Naive B cell (primary cell): Measurements from ENCODE around the gene GUCY2D. TPM values are rescaled to one million over a fixed set of nuclear protein-coding genes. Genes with fewer than 3 reads are reported as not detected.
"Not testable (repeated sequence)": the region's sequence is repeated elsewhere in the genome, so short reads cannot be mapped to it uniquely, and the experiment has no call there.

Source experiments
- ATAC-seq, 2 donors: fragments of 150-1000 bp; cut with Tn5 transposase; 2 replicates each; pipeline ENCODE4 v1.10.0; 2021; ENCODE audit warnings: low read depth in 2 of 2, mild to moderate bottlenecking in 2 of 2, moderate library complexity in 2 of 2
- DNase-seq: peaks from one replicate; pipeline ENCODE4 v3.0.0; 2022
- H3K27ac Mint-ChIP-seq, 6 donors: one replicate each; pipeline ENCODE4 v1.8.0; 2020 to 2022; ENCODE audit warnings: mild to moderate bottlenecking in 6 of 6, mixed read lengths in 6 of 6, moderate library complexity in 5 of 6, inconsistent platforms in 2 of 6
- H3K27me3 Mint-ChIP-seq, 3 donors: one replicate each; pipeline ENCODE4 v1.8.0; 2021 to 2022; ENCODE audit warnings: mixed read lengths in 3 of 3, mild to moderate bottlenecking in 1 of 3
- H3K36me3 Mint-ChIP-seq, 2 donors: one replicate each; pipeline ENCODE4 v1.8.0; 2020 to 2022; ENCODE audit warnings: mixed read lengths in 2 of 2, inconsistent platforms in 1 of 2, mild to moderate bottlenecking in 1 of 2
- H3K4me1 Mint-ChIP-seq, 3 donors: one replicate each; pipeline ENCODE4 v1.8.0; 2020 to 2022; ENCODE audit warnings: mixed read lengths in 3 of 3, inconsistent platforms in 1 of 3, mild to moderate bottlenecking in 1 of 3, moderate library complexity in 1 of 3
- H3K4me3 Mint-ChIP-seq, 8 donors: one replicate each; pipeline ENCODE4 v1.8.0; 2020 to 2022; ENCODE audit warnings: mild to moderate bottlenecking in 8 of 8, mixed read lengths in 8 of 8, moderate library complexity in 8 of 8, inconsistent platforms in 2 of 8
- H3K9me3 Mint-ChIP-seq, 7 donors: one replicate each; pipeline ENCODE4 v1.8.0; 2020 to 2022; ENCODE audit warnings: mixed read lengths in 7 of 7, mild to moderate bottlenecking in 5 of 7, inconsistent platforms in 2 of 7, moderate library complexity in 1 of 7
- polyA plus RNA-seq, 6 donors: library from polyadenylated mRNA; unstranded; fragments of 300-500 nt; fragmentation: Illumina TruSeq; gene quantifications; one replicate each; pipeline ENCODE4 v1.2.3, GENCODE V29; 2021; ENCODE audit warnings: low read depth in 6 of 6

The GUCY2D gene
- polyA plus RNA-seq, 6 donors from 2014 or later = not detected

- DNase-seq (peak; percentile 66), ATAC-seq (peak; percentile 34 to 43)
- Mint-ChIP-seq H3K9me3 (no peaks in the 10 kb centered on the region), H3K27ac (peak overlapping the region in 3 of 6 donors; percentile 79 to 85 (median 84)), H3K27me3 (peaks cover 30 to 47% (median 44%) of the 10 kb centered on the region in 3 donors), H3K4me1 (peaks cover 17 to 29% (median 23%) of the 10 kb centered on the region in 3 donors), H3K36me3 (no peaks in the 10 kb centered on the region), H3K4me3 (peak overlapping the region in 1 of 8 donors; percentile 25)
These were observed 57.9 kb downstream of the GUCY2D start for GRCh38 chr17:8060274-8060673.

GRCh38 chr17:8061851-8062250 lies 59.4 kb downstream of the GUCY2D start:
- not testable (repeated sequence) for ATAC-seq, H3K9me3 Mint-ChIP-seq, H3K4me3 Mint-ChIP-seq, H3K36me3 Mint-ChIP-seq, DNase-seq
- Mint-ChIP-seq H3K27me3 (peaks cover 44 to 63% (median 53%) of the 10 kb centered on the region in 3 donors), H3K4me1 (peaks cover 7 to 13% (median 9%) of the 10 kb centered on the region in 3 donors), H3K27ac (peak overlapping the region in 2 of 6 donors; percentile 39 to 86)

GRCh38 chr17:8062435-8062806 lies 60.0 kb downstream of the GUCY2D start:
- H3K27ac Mint-ChIP-seq = no peak overlapping the region
- ATAC-seq = no peak
- H3K27me3 Mint-ChIP-seq = peaks cover 45 to 63% (median 53%) of the 10 kb centered on the region in 3 donors
- H3K4me1 Mint-ChIP-seq = peaks cover 3 to 7% (median 4%) of the 10 kb centered on the region in 3 donors
- no peaks in the 10 kb centered on the region for H3K36me3 Mint-ChIP-seq
- no peaks in the 10 kb centered on the region for H3K9me3 Mint-ChIP-seq
- no peak for DNase-seq
- H3K4me3 Mint-ChIP-seq = no peak overlapping the region

- no peak overlapping the region for H3K27ac Mint-ChIP-seq
- H3K9me3 Mint-ChIP-seq = no peaks in the 10 kb centered on the region
- DNase-seq = no peak
These were observed 60.5 kb downstream of the GUCY2D start for GRCh38 chr17:8062807-8063483.

GRCh38 chr17:8063761-8064534 lies 61.5 kb downstream of the GUCY2D start:
- Mint-ChIP-seq H3K27ac (no peak overlapping the region), H3K36me3 (no peaks in the 10 kb centered on the region), H3K4me1 (peaks cover 0 to 2% (median 2%) of the 10 kb centered on the region in 3 donors), H3K9me3 (no peaks in the 10 kb centered on the region), H3K27me3 (peaks cover 48 to 63% (median 54%) of the 10 kb centered on the region in 3 donors), H3K4me3 (no peak overlapping the region)
- no peak for ATAC-seq
- DNase-seq = no peak

More at GRCh38 chr17:8062807-8063483, 60.5 kb downstream of the GUCY2D start:
- Mint-ChIP-seq H3K36me3 (no peaks in the 10 kb centered on the region), H3K4me3 (no peak overlapping the region), H3K27me3 (peaks cover 48 to 63% (median 50%) of the 10 kb centered on the region in 3 donors), H3K4me1 (peaks cover 0 to 3% (median 0%) of the 10 kb centered on the region in 3 donors)
- no peak for ATAC-seq

- H3K27ac Mint-ChIP-seq = peak overlapping the region in 1 of 6 donors; percentile 7
- H3K27me3 Mint-ChIP-seq = peaks cover 48 to 64% (median 54%) of the 10 kb centered on the region in 3 donors
These were observed 62.2 kb downstream of the GUCY2D start for GRCh38 chr17:8064561-8065019.

GRCh38 chr17:8066841-8067775 lies 64.7 kb downstream of the GUCY2D start:
- H3K9me3 Mint-ChIP-seq = no peaks in the 10 kb centered on the region
- no peak overlapping the region for H3K4me3 Mint-ChIP-seq
- no peak overlapping the region for H3K27ac Mint-ChIP-seq
- H3K27me3 Mint-ChIP-seq = peaks cover 41 to 72% (median 66%) of the 10 kb centered on the region in 3 donors
- H3K36me3 Mint-ChIP-seq = no peaks in the 10 kb centered on the region
- ATAC-seq = no peak
- DNase-seq = no peak
- H3K4me1 Mint-ChIP-seq = peaks cover 0 to 11% (median 0%) of the 10 kb centered on the region in 3 donors

More at GRCh38 chr17:8064561-8065019, 62.2 kb downstream of the GUCY2D start:
- ATAC-seq (no peak), DNase-seq (no peak)
- Mint-ChIP-seq H3K4me1 (peaks cover 0 to 7% (median 2%) of the 10 kb centered on the region in 3 donors), H3K4me3 (no peak overlapping the region), H3K36me3 (no peaks in the 10 kb centered on the region), H3K9me3 (no peaks in the 10 kb centered on the region)

GRCh38 chr17:8067806-8068205 lies 65.4 kb downstream of the GUCY2D start:
- peaks cover 0 to 2% (median 0%) of the 10 kb centered on the region in 7 donors for H3K9me3 Mint-ChIP-seq
- peaks cover 5 to 17% (median 5%) of the 10 kb centered on the region in 3 donors for H3K4me1 Mint-ChIP-seq
- no peak for ATAC-seq
- H3K27ac Mint-ChIP-seq = peak overlapping the region in 1 of 6 donors; percentile 20
- H3K4me3 Mint-ChIP-seq = no peak overlapping the region
- H3K27me3 Mint-ChIP-seq = peaks cover 39 to 72% (median 66%) of the 10 kb centered on the region in 3 donors
- H3K36me3 Mint-ChIP-seq = no peaks in the 10 kb centered on the region
- no peak for DNase-seq

- H3K36me3 Mint-ChIP-seq = no peaks in the 10 kb centered on the region
- H3K9me3 Mint-ChIP-seq = peaks cover 0 to 2% (median 0%) of the 10 kb centered on the region in 7 donors
- ATAC-seq (no peak), DNase-seq (no peak)
- peak overlapping the region in 1 of 6 donors; percentile 63 for H3K27ac Mint-ChIP-seq
- peaks cover 36 to 73% (median 68%) of the 10 kb centered on the region in 3 donors for H3K27me3 Mint-ChIP-seq
- peaks cover 16 to 29% (median 17%) of the 10 kb centered on the region in 3 donors for H3K4me1 Mint-ChIP-seq
- no peak overlapping the region for H3K4me3 Mint-ChIP-seq
These were observed 66.5 kb downstream of the GUCY2D start for GRCh38 chr17:8068736-8069586.

- Mint-ChIP-seq H3K4me1 (peaks cover 21 to 34% (median 23%) of the 10 kb centered on the region in 3 donors), H3K27me3 (peaks cover 40 to 73% (median 68%) of the 10 kb centered on the region in 3 donors), H3K27ac (peak overlapping the region in 1 of 6 donors; percentile 54), H3K36me3 (no peaks in the 10 kb centered on the region), H3K9me3 (peaks cover 0 to 2% (median 0%) of the 10 kb centered on the region in 7 donors), H3K4me3 (peak overlapping the region in 2 of 8 donors; percentile 13 to 42)
- DNase-seq (no peak), ATAC-seq (no peak)
These were observed 67.1 kb downstream of the GUCY2D start for GRCh38 chr17:8069587-8069860.
